Psoas muscle (tissue), 8 donors: ENCODE data around the gene CHST5. TPM values are rescaled to one million over a fixed set of nuclear protein-coding genes. Genes with fewer than 3 reads are reported as not detected.

Source experiments
- ATAC-seq, 4 donors: fragments of 200-7000 bp; cut with Tn5 transposase; one replicate each; pipeline ENCODE4 v1.9.1; 2020; ENCODE audit warnings: moderate library complexity in 3 of 4, mild to moderate bottlenecking in 2 of 4
- DNase-seq, 2 donors: peaks; one replicate each; pipeline ENCODE4 v3.0.0-alpha.2; 2020
- H3K27ac ChIP-seq: fragments of 200-600 bp; one replicate; pipeline ENCODE4 v1.8.0; 2022
- H3K27me3 ChIP-seq, 3 donors: fragments of 200-600 bp in 1 of 3; one replicate each; pipeline versions ENCODE4 v1.6.1 to v1.8.0; 2013 to 2022; ENCODE audit warnings: low read length in 2 of 3, mild to moderate bottlenecking in 2 of 3, moderate library complexity in 1 of 3; ENCODE audit not compliant: insufficient read depth in 3 of 3
- H3K36me3 ChIP-seq, 2 donors: fragments of 200-600 bp in 1 of 2; one replicate each; pipeline versions ENCODE4 v1.6.1 to v1.8.0; 2013 to 2022; ENCODE audit warnings: low read depth in 1 of 2, mild to moderate bottlenecking in 1 of 2, moderate library complexity in 1 of 2; ENCODE audit not compliant: insufficient read depth in 1 of 2
- H3K4me1 ChIP-seq: fragments of 200-600 bp; one replicate; pipeline ENCODE4 v1.8.0; 2022
- H3K4me3 ChIP-seq: fragments of 200-600 bp; one replicate; pipeline ENCODE4 v1.8.0; 2022; ENCODE audit warnings: mild to moderate bottlenecking
- H3K9me3 ChIP-seq: fragments of 200-600 bp; one replicate; pipeline ENCODE4 v1.8.0; 2022
- WGBS, 3 donors: extraction: QIAGEN DNeasy Blood & Tissue Kit; methylation state at CpG; one replicate each; pipeline versions ENCODE4 v1.1.6 to v1.1.7; 2013; 5-methylcytosine and 5-hydroxymethylcytosine counted together
- intact Hi-C, 2 donors: fragments of 100-400 bp; cut with DNase I; formaldehyde crosslinking; loops; one replicate each; pipeline versions ENCODE4 v1.11.0 to v1.14.2; 2022
- polyA plus RNA-seq, 3 donors: library from polyadenylated mRNA; stranded (reverse); fragments of 200-250 nt; gene quantifications; one replicate each; pipeline ENCODE4 v1.2.3, GENCODE V29; 2013
- total RNA-seq, 4 donors: library from RNA; stranded (reverse); fragmentation: NEBNext Ultra II Directional in 2 of 4; extraction: Animal tissue kit (Norgen Biotek cat#: 25700) in 2 of 4; gene quantifications; one replicate each; pipeline versions ENCODE4 v1.2.1 to v1.2.4, GENCODE V29; 2021 to 2023
- TF ChIP-seq, protein P1 (sequence below): fragments of 200-600 bp; IDR thresholded peaks from one replicate; pipeline ENCODE4 v1.8.0; 2022; ENCODE audit warnings: antibody characterized with exemption
- donor health status: healthy with polysubstance abuse.
- donor health status: DM: no; HTN: no; CAD: no; lungs with moderate emphysema.
- donor health status: Bipolar disorder and iron deficiency.
- donor health status: healthy.
- donor health status: DM: yes; HTN: yes; CAD: no.
- donor health status: DM: no; HTN: no; CAD: no.
- donor health status: DM: no; HTN: no; CAD: no.
- donor health status: DM: yes; HTN: yes; CAD: no.

The CHST5 gene
- total and polyA plus RNA-seq, 7 donors: 0.04 to 0.27 (median 0.14) TPM; not detected in 4

DNA sequence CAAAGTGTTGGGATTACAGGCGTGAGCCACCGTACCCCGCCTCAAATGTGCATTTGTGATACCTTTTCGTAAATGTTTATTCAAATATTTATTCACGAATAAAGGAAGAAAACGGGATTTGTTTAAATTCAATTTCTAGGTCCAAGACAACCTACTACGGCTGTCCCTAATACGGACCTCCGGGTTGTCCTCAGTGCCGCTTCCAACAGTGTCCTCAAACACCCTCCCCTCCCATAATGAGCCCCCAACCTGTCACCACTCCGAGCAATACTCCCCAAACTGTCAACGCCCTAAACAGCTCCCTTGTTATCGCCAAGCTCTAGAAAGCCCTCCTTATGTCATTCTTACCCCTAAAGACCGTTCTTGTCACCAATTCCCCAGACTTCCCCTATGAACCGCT, 29.7 kb upstream of the CHST5 start:
- Histone ChIP-seq H3K4me1 (peaks cover 41% of the 10 kb centered on the region), H3K36me3 (peaks cover 8 to 35% of the 10 kb centered on the region in 2 donors), H3K4me3 (peak overlapping the region; percentile 99), H3K9me3 (no peaks in the 10 kb centered on the region), H3K27me3 (no peaks in the 10 kb centered on the region), H3K27ac (peak overlapping the region; percentile 90)
- WGBS, 3 donors: 19 to 23% (median 19%) methylated on average over 15 of the region's 15 CpGs
- ATAC-seq (peak in 2 of 4 donors; percentile 26 to 34), DNase-seq (no peak)
- TF ChIP-seq, protein P1, sequence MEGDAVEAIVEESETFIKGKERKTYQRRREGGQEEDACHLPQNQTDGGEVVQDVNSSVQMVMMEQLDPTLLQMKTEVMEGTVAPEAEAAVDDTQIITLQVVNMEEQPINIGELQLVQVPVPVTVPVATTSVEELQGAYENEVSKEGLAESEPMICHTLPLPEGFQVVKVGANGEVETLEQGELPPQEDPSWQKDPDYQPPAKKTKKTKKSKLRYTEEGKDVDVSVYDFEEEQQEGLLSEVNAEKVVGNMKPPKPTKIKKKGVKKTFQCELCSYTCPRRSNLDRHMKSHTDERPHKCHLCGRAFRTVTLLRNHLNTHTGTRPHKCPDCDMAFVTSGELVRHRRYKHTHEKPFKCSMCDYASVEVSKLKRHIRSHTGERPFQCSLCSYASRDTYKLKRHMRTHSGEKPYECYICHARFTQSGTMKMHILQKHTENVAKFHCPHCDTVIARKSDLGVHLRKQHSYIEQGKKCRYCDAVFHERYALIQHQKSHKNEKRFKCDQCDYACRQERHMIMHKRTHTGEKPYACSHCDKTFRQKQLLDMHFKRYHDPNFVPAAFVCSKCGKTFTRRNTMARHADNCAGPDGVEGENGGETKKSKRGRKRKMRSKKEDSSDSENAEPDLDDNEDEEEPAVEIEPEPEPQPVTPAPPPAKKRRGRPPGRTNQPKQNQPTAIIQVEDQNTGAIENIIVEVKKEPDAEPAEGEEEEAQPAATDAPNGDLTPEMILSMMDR: no peak
- intact Hi-C loops: loop anchor here (2.0 to 5.0 kb wide), 3 partner anchors 48 to 82 kb away; partner anchors contain the start of genes ADAT1 (in 1 of the 2), KARS1 (in 1 of the 2) and TERF2IP (in 1 of the 2)

DNA sequence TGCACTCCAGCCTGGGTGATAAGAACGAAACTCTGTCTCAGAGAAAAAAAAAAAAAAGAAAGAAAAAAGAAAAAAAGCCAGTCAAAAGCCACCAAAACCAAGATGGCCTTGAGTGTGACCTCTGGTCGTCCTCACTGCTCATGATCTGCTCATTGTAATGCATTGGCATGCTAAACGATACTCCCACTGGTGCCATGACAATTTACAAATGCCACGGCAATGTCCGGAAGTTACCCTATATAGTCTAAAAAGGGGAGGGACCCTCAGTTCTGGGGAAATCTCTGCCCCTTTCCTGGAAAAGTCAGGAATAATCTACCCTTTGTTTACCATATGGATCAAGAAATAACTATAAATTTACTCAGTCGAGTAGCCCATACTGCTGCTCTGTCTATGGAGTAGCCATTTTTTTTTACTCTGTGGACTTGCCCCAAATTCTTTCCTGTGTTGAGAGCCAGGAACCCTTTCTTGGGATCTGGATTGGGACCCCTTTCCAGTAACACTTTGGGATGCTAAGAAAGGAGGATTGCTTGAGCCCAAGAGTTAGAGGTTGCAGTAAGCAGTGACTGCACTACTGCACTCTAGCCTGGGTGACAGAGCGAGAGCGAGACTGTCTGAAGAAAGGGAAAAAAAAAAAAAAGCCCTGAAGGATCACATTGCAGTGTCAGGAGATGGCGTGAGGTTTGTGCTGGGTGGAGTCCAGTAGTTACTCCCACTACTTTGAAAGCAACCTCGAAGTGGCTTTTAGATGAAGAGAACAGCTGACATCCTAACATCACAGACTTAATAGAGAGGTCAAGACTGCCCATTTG, 23.9 kb upstream of the CHST5 start:
- WGBS, 3 donors: 29 to 44% (median 29%) methylated on average over 10 of the region's 10 CpGs
- Histone ChIP-seq H3K4me1 (peaks cover 5% of the 10 kb centered on the region), H3K36me3 (no peaks in the 10 kb centered on the region), H3K27ac (no peak overlapping the region), H3K9me3 (no peaks in the 10 kb centered on the region), H3K27me3 (no peaks in the 10 kb centered on the region), H3K4me3 (no peak overlapping the region)
- DNase-seq: no peak
- intact Hi-C loops: no loop called here
- no peak for ATAC-seq
- TF ChIP-seq, protein P1: no peak

DNA sequence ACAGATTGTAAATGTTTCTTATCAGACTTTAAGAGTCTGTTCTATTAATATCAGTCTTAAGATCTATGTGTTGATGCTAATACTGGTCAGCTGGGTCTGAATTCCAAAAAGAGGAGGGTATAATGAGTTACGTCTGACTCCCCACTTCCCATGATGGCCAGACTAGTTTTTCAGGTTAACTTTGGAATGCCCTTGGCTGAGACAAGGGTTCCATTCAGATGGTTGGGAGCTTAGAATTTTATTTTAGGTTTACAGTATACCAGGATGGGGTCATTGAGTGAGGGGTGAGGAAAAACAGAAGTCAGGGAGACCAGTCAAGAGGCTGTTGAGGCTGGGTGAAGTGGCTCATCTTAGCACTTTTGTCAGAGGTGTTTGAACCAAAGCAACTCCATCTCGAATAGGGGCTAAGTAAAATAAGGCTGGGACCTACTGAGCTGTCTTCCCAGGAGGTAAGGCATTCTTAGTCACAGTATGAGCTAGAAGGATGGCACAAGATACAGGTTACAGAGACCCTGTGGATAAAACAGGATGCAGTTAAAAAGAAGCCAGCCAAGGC, 23.0 kb upstream of the CHST5 start:
- Histone ChIP-seq H3K36me3 (no peaks in the 10 kb centered on the region), H3K27me3 (no peaks in the 10 kb centered on the region), H3K27ac (no peak overlapping the region), H3K4me3 (no peak overlapping the region), H3K9me3 (no peaks in the 10 kb centered on the region), H3K4me1 (peaks cover 5% of the 10 kb centered on the region)
- no peak for ATAC-seq
- WGBS, 3 donors: 83 to 90% (median 89%) methylated on average over 2 of the region's 2 CpGs
- intact Hi-C loops: no loop called here
- TF ChIP-seq, protein P1: no peak
- no peak for DNase-seq

DNA sequence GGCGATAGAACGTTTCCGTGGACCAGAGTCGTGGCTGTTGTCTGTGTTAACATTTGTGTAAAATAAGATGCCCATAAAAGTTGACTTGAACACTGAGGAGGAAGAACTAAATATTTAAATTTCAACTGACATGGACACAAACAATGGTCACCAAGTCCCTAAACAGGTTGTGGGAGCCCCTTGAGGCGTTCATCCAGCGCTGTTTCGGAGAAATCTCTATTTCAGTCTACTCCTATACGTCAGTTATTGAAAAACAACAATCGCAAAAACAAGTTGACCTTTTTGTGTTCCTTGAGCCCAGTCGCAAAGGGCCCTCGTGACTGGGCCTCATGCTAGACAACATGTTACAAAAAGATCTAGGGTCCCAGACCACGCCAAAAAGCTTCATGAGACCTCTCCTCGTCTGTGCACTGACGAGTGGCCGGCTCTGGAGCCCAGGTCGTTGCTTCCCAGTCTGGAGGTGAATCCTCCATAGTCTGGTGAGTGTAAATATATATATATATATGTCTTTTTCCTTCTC, 20.6 kb upstream of the CHST5 start:
- H3K4me1 ChIP-seq: peaks cover 5% of the 10 kb centered on the region
- H3K4me3 ChIP-seq: peak overlapping the region; percentile 80
- TF ChIP-seq, protein P1: no peak
- WGBS, 3 donors: 30 to 36% (median 32%) methylated on average over 16 of the region's 16 CpGs
- H3K27ac ChIP-seq: peak overlapping the region; percentile 66
- no peaks in the 10 kb centered on the region for H3K27me3 ChIP-seq
- ATAC-seq (peak in 1 of 4 donors; percentile 4), DNase-seq (no peak)
- intact Hi-C loops: no loop called here
- no peaks in the 10 kb centered on the region for H3K9me3 ChIP-seq
- H3K36me3 ChIP-seq: no peaks in the 10 kb centered on the region
